ENCODE results near the gene CACNA1C.

Gene CACNA1C

DNA sequence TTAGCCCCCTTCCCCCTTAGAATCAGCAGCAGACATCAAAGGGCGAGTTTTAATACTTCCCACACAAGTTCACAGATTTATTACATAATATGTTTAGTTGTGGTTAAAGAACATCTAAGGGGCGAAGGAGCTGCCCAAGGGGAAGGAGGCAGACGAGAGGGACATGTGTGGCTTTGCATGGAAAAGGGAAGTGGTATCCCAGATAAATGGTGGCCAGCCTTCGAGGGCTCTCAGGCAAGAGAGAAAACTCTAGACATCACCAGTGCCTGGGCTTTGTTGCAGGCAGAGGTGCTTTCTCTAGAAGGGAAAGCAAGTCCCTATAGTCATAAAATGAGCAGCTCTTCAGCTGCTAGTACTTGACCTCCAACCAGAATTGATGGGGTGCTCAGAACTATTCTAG lies 121.2 kb downstream of the CACNA1C start:
- no peak for DNase-seq

DNA sequence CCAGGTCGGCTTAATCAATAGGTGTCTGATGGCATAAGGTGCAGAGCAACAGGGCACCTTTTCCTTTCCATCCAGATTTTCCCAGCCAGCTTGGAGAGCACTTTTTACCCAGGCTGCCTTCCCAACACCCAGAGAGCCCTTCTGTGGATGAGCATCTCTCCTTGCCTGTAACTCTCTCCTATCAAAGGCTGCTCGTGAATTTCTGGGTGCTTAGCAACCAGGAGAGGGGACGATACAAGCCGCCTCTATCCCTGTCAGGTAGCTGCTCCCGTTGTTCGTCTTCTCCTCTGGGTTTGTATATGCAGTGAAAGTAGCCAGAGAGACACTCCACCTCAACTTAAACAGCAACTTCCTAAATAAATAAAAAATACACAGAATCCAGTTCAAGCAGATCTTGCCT lies 124.2 kb downstream of the CACNA1C start:
- no peak for DNase-seq

- no peak for DNase-seq
Observed at GRCh38 chr12:2177751-2178150, 125.0 kb downstream of the CACNA1C start.

GRCh38 chr12:2179058-2179457 lies 126.3 kb downstream of the CACNA1C start:
- no peak for DNase-seq

GRCh38 chr12:2179953-2180736 lies 127.4 kb downstream of the CACNA1C start:
- no peak for DNase-seq

- DNase-seq: no peak
Observed at GRCh38 chr12:2180737-2181082, 127.9 kb downstream of the CACNA1C start.

DNA sequence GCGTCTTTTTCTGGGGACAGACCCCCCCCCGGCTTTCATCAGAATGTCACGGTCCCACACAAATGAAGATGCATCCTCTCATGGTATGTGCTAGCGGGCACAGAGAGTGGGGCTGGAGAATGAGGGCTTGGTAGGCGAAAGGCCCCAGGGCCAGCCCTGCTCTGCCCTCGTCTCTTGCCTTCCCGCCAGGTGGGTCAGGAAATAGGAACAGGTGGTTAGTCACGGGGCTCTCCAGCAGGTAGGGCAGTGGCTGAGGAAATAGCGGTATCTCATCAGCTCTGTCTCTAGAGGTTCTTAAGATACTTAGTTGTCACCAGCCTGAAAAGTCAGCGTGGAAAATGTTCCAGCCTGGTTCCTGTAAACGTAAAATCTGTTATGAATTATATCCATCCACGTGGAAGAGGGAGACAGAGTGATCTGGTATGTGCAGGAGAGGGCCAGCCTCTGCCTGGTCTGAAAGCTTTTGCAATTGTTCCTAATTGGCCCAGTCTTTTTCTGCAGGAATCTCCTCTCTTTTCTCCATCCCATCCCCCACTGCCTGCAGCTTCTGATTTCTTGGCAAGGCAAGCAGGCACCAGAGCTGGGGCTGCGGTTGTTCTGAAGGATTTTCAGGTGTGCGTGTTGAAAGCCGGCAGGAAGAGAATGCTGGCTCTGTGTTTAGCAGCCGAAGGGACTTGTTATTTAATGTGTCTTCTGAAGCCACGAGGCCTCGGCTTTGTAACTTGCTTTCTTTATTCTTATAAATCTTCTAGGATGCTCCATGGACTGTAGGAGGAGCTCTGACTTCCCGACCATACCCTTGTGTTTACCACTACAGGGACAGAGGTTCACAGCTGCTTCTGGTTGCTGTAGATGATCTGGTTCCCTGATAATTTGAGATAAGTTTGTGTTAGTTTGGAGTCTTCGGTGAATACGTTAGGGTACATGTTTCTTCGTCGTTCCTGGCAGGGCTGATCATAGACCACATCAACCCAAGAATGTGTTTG lies 131.1 kb downstream of the CACNA1C start:
- DNase-seq: no peak

DNA sequence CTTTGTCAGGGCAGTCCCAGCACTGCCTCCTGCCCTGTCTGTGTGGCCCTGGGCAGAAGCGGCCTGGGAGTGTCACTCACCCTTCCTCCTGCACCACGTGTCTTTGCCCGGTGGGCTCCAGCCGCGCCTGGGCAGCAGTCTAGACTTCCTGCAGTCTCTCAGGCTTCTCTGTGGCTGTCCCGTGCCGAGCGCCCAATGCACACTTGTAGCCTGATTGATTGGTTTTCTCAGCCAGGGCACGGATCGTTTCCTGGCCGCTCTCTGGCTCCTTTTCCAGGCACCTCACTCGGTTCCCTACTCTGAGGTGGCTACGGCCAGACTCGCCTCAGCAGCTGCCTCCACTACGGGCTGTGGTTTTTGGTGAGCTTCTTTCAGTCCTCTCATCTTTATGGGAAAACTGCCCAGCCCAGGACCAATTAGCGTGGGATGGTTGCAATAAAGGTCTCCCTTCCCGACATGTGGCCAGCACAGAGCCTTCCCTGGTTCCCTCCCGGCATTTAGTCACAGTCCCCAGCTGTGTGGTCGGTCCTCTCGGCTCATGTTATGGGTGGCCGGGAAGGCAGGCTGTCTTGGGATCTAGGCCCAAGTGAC lies 133.1 kb downstream of the CACNA1C start:
- DNase-seq: no peak

GRCh38 chr12:2187195-2187945 lies 134.6 kb downstream of the CACNA1C start:
- no peak for DNase-seq

DNA sequence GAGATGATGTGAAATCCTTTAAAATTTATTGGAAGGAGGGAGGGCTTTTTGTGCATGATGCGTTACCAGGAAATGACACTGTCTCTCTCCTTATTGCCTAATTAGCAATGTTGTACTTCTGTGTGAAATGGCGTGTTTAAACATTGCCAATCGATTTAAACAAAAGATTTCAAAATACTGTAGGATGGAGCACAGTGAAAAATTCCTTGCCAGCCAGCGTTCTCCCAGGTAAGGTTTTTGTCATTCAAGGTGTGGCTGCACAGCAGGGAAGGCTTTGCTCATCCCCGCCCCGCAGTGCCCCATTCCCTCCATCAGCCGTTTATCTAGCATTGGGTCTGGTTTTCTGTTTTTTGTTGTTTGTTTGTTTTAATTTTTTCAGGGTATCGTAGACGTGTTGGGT lies 137.3 kb downstream of the CACNA1C start:
- no peak for DNase-seq

- DNase-seq: no peak
Observed at GRCh38 chr12:2190896-2191533, 138.2 kb downstream of the CACNA1C start.

DNA sequence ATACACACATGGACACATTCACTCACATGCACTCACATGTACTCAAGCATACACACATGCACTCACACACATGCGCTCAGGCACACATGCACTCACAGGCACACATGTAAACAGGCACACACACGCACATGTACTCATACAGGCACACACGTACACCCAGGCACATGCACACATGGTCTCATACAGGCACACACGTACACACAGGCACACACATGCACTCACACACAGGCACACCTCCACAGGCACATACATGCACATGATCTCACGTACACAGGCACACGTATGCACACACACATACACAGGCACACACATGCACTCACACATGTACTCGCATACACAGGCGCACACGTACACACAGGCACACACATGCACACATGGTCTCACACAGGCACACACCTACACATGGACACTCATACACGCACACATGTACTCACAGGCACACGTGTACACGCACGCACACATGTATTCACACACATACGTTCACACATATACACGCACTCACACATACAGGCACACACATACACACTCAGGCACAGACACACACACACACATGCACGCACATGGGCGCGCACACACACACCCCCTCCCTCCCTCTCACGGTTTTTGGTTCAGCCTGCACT lies 138.9 kb downstream of the CACNA1C start:
- no peak for DNase-seq

DNA sequence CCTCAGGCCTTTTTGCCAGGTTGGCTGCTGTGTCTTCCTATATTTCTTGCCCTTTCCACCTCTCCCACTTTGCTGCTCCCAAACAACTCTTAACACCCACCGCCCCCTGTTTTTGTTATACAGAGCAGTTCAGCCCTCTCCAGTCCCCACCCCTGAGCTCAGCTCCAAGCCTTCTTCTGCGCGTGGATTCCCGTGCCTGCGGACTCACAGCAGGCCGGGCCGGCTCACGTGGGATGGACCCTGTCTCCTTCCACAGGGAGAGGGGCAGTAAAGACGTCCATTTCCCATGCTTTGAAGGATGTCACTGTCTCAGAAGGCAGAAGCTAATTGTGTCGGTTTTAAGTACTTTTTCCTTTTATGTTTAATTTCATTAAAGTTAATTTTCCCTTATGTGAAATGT lies 139.4 kb downstream of the CACNA1C start:
- no peak for DNase-seq

DNA sequence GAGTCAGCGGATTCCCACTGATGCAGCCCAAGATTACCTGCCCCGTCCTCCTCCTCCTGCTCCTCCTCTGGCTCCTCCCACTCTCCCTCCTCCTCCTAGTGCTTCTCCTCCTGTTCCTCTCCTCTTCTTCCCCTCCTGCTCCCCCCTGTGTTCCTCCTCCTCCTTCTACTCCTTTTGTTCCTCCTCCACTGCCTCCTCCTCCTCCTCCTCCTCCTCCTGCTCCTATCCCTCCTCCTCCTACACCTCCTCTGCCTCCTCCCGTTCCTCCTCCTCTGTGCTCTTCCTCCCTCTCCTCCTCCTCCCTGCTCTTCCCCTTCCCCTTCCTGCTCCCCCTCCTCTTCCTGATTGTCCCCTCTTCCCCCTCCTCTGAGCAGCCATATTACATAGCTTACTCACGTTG lies 141.3 kb downstream of the CACNA1C start:
- no peak for DNase-seq

DNA sequence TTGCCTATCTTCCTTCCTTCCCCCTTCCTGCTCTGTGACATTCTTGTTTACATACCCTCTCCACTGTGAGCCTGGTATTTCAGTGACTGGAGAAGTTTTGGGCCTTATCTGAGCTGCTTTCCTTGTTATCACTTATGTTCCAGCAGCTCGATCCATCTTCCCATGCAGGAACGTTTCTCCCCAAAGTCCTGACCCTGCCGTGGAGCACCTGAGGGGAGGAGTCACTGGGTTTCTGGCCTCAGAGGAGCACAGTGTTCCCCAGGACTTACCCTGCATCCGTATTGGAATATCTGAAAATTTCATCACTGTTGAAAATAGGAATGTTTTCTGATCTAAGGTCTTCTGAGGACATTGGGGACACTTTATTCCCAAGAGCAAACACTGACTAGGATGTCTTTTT lies 141.8 kb downstream of the CACNA1C start:
- no peak for DNase-seq

DNA sequence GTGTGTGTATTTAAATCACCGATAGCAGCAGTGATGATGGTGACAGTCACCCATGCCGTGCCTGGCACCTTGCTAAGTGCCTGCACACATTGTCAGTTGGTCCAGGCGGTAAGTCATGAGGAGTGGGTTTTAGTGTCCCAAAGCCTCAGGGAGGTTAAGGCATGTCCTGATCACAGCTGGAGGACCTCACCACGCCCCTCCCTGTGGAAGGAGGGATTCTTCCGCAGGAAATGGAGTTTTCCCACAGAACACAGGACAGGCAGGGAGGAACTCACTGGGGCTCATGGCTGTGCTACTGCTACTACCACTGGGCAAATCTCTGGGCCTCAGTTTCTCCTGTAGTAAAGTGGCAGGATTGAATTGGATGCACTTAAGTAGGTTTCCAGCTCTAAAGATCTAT lies 142.3 kb downstream of the CACNA1C start:
- DNase-seq: no peak

DNA sequence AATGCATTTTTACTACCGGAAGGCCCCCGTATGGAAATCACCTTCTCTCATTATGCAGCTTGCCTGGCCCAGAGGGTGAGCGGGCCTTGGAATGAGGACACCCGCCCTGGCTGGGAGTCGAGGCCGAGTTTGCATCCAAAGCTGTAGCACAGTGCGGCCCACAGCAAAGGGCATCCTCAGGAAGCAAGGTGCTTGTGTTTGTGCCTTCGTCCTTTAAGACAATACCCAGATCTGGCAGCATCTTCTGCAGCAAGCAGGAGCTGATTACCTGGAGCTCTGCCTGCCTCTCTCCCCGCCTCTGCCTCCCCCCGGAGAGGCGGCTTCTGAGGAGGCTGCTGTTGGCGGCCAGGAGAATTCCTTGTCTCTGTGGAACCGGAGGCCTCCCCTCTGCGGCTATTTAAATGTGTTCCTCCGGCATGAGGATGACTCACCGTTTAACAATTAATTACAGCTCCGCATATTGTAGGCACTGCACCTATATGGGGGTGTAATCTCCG lies 145.3 kb downstream of the CACNA1C start:
- no peak for DNase-seq

GRCh38 chr12:2198542-2198941 lies 145.8 kb downstream of the CACNA1C start:
- DNase-seq: no peak

DNA sequence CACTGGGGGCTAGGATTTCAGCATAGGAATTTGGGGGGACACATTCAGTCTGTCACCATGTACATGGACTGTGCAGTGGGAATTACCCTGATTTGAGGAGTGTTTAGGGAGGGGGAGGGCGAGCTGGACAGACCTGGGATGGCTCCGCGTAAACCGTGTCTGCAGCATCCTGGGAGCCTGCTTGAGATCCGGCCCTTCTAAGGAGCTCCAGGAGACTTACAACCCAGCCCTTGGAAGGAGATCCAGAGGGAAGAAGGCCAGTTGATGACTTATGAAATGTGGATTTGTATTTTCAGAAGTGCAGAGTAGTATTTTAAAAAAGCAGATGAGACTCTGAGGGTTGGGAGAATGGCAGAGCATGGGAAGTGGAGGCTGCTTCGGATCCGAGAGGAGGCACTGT lies 153.2 kb downstream of the CACNA1C start:
- DNase-seq: no peak

DNA sequence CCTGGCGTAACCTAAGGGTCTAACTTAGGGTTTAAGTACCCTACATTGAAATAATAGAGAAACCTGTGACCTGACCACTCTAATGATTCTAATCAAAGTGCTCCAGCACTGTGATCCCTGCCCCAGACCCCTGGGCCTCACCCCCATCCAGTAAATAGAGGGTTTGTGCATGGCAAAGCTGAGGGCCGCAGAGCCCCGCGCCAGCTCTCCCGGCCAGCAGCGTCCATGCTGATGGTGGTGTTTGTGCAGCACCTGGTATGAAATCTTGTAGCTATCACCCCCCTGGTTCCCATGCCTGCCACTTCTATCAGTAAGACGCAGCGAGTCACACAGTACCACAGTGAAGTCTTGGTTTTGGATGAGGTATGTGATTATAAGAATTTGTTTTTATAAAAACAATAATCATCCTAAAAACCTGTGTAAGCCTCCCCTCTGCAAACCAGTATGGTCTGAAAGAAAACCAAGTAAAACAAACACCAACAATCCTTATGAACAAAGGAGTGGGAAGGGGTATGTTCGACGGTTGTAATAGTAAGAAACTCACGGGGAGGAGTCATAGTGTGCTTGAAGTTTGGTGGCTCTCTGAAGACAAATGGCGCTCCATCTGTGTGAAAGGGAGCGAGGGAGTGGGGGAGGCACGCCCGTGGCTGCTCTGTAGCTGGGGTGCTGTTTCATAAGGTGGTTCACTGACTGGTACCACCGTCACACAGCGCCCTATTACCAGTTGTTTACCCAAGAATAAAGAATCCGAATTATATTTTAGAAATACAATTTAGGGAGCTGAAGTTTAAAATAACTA lies 156.2 kb downstream of the CACNA1C start:
- no peak for DNase-seq

DNA sequence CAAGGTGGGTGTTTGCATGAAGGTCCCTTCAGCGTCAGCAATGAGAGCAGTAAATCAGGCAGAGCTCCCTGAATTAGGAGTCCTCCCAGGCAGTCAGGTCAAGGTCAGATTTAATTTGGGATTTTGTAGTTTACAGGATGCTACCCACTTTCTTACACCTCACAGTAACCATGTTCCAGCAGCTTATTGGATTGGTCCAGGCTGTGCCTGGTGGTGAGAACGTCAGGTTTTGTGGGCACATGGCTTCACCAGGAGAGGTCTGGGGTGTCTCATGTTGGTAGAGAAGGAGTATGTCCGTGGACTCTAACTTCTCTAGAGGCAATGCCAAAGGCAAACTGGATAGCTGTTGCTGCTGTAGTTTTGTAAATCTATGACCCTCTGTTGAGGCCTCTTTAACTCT lies 158.3 kb downstream of the CACNA1C start:
- no peak for DNase-seq
